Activated CD4-positive, alpha-beta T cell treated with anti-CD3 and anti-CD28 coated beads, Interleukin-2, Interleukin-6, amounts not matched to agents 100 ng/mL and 50 ng/mL, durations not matched to agents 16 hours and 8 hours (primary cell): ENCODE measurements around the gene PRORP.
"Not testable (repeated sequence)": the region's sequence is repeated elsewhere in the genome, so short reads cannot be mapped to it uniquely, and the experiment has no call there.

ENCODE experiments used
- DNase-seq: peaks from one replicate; pipeline ENCODE4 v3.0.0-alpha.2; 2020

The PRORP gene

DNA sequence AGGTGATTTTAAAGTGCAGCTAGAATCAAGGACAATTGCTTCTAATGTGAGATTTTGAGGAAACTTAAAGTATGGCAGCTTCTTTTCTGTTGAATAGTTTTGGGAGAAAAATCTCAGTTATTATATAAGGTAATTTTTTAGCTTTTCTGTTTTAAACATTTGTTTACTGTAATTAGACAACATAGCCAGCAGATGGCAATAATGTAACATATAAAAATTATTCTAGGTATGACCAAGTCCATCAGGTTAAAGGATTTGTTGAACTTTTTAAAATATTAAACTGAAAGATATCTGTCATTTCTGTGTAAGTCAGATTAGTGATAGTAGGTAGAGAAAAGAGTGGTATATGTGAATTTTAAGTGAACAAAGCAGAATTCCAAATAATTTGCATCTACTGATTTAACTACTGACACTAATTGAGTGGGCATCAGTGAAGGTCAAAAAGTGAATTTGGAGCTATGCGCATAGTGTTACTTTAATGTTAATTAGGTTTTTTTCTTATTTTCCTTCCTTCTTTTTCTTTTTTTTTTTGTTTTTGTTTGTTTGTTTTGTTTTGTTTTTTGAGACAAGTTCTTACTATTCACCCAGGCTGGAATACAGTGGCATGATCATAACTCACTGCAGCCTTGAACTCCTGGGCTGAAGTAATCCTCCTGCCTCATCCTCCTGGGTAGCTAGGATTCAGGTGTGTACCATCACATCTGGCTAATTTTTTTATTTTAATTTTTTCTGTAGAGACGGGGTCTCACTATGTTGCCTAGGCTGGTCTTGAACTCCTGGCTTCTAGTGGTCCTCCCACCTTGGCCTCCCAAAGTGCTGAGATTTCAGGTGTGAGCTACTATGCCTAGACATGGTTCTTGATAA, 18.6 kb downstream of the PRORP start:
- peak; percentile 39 for DNase-seq

DNA sequence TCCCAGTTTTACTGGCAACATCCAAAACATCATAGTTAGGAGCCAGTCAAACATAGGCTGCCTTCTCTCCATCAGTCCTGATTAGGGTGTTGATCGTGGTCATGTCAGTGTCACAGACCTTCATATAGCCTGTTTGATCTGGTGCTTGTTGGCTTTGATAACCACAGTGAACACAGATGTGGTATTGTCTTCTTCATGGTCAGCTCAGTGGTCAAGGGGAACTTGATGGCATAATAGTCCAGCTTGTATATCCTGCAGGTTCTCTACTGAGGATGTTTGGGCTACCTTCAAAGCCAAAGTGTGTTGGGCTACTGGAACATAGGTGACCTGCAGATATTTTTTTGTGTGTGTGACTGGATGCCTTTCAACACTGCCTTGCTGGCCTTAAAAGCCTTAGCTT, 21.7 kb downstream of the PRORP start:
- no peak for DNase-seq

- DNase-seq: no peak
Observed at GRCh38 chr14:35146711-35147149, 24.4 kb downstream of the PRORP start.

GRCh38 chr14:35147186-35147585, 24.8 kb downstream of the PRORP start:
- no peak for DNase-seq

DNA sequence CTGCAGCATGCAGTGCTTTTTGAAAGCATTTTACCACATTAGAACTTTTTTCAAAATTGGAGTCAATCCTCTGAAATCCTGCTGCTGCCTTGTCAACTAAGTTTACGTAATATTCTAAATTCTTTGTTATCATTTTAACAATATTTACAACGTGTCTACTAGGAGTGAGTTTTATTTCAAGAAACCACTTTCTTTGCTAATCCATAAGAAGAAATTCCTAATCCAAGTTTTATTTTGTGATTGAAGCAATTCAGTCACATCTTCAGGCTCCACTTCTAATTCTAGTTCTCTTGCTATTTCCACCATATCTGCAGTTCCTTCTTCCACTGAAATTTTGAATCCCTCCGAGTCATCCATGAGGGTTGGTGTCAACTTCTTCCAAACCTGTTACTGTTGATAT, 25.4 kb downstream of the PRORP start:
- no peak for DNase-seq

DNA sequence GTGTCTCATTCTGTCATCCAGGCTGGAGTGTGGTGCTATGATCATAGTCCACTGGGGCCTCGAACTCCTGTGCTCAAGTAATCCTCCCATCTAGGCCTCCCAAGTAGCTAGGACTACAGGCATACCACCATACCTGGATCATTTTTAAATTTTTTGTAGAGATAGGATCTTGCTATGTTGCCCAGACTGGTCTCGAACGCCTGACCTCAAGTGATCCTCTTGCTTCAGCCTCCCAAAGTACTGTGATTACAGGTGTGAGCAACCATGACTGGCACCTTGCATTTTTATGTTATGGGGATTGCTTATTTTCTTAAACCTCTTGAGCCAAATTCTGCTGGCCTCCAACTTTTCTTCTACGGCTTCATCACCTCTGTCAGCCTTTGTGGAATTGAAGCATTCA, 26.9 kb downstream of the PRORP start:
- DNase-seq: no peak

DNA sequence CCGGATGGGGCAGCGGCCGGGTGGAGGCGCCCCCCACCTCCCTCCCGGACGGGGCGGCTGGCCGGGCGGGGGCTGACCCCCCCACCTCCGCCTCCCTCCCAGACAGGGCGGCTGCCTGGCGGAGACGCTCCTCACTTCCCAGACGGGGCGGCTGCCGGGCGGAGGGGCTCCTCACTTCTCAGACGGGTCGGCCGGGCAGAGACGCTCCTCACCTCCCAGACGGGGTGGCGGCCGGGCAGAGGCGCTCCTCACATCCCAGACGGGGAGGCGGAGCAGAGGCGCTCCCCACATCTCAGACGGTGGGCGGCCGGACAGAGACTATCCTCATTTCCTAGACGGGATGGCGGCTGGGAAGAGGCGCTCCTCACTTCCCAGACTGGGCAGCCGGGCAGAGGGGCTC, 30.2 kb downstream of the PRORP start:
- DNase-seq: not testable (repeated sequence)

- DNase-seq: no peak
Observed at GRCh38 chr14:35154016-35154415, 31.7 kb downstream of the PRORP start.

GRCh38 chr14:35155962-35156361, 33.6 kb downstream of the PRORP start:
- DNase-seq: peak; percentile 49

- no peak for DNase-seq
Observed at GRCh38 chr14:35158491-35158890, 36.1 kb downstream of the PRORP start.

DNA sequence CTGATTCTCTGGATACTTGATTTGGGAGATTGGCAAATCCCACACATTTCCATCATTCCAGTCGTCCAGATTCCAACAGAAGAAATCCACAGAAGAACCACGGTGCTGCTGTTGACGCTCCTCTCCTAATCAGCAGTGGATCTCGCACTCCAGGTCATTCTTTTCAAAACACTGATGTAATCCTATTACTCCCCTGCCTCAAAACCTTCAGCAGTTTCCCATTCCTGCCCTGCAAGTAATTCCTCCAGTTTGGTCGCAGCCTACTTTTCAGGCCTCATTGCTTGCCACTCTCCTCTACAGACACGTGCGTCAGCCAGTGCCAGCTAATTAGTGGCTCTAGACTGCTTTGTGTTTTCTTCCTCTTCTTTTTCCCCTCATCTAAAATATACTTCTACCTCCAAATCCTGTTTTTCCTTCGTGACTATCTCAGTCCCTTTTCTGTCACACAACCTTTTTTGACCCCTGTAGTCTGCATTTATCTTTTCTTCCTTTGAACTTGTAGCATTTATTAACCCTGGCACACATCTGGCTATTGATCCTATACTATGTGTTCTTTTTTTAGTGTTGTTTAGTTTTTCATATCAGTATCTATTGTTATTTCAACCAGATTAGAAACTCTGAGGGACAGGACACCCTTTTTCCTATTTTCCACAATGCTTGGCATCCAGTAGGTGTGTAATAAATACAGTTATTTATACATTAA, 36.8 kb downstream of the PRORP start:
- no peak for DNase-seq

DNA sequence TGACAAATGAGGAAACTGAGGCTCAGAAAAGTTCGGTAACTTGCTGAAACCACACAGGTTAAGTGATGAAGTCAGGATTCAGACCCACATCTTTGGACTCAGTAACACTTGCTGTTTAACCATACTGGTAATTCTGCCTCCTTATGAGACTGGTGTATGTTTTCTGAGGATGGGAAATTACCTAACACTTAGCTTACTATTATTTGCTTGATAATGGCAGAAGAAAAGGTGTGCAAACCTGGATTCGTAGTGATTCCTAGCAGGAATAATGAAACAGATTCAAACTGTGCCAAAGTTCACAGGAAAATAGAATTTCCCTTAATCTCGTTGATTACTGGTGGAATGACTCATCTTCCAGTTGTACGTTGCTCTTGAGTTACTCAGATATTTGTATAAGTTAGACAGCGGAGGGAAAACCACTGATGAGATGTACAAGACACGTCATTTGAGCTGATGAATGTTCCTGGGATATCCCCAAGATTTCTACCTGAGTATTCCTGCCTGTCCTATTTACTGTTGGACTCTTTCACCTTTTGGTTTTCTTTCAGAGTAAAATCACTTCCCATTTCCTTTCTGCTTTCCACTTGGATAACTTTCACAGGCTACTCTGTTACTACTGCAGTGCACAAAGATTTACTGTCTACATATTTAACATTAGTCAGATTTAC, 37.5 kb downstream of the PRORP start:
- peak; percentile 53 for DNase-seq

- DNase-seq: peak; percentile 69
Observed at GRCh38 chr14:35161231-35161630, 38.9 kb downstream of the PRORP start.

DNA sequence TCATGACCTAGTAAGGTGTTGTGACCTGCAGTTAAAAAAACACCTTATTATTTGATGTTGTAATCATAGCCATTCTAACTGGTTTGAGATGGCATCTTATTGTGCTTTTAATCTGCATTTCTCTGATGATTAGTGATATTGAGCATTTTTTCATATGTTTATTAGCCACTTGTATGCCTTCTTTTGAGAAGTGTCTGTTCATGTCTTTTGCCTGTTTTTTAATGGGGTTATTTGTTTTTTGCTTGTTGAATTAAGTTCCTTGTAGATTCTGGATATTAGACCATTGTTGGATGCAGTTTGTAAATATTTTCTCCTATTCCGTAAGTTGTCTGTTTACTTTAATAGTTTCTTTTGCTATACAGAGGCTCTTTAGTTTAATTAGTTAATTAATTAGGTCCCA, 41.0 kb downstream of the PRORP start:
- DNase-seq: no peak

- DNase-seq: no peak
Observed at GRCh38 chr14:35164849-35165248, 42.5 kb downstream of the PRORP start.

GRCh38 chr14:35167496-35167895, 45.1 kb downstream of the PRORP start:
- no peak for DNase-seq
